ENCODE measurements around the gene MMP25.

MMP25 gene

DNA sequence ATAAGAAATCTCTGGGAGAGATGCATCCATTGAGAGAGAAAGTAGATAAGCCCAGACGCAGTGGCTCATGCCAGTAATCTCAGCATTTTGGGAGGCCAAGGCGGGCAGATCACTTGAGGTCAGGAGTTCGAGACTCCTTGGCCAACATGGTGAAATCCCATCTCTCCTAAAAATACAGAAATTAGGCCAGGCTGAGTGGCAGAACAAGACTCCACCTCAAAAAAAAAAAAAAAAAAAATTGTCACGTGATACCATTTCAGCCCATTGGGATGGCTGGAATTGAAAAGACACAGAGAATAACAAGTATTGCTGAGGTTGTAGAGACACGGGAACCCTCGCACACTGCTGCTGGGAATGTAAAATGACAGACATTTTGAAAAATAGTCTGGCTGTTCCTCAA lies 16.2 kb downstream of the MMP25 start:
- TF ChIP-seq FOXP2 (optimal IDR thresholded peaks at IDR 0.05; ENCODE audit: borderline replicate concordance, extremely low read depth, extremely low read length, insufficient read depth), result no peak
- no peak for TF ChIP-seq POLR2AphosphoS5 (IDR thresholded peaks at IDR 0.05; ENCODE audit: low read depth, low read length)
- no peak for TF ChIP-seq TAF1 (IDR thresholded peaks at IDR 0.05; ENCODE audit: borderline replicate concordance, insufficient read depth, low read length)
- TF ChIP-seq, protein P1, sequence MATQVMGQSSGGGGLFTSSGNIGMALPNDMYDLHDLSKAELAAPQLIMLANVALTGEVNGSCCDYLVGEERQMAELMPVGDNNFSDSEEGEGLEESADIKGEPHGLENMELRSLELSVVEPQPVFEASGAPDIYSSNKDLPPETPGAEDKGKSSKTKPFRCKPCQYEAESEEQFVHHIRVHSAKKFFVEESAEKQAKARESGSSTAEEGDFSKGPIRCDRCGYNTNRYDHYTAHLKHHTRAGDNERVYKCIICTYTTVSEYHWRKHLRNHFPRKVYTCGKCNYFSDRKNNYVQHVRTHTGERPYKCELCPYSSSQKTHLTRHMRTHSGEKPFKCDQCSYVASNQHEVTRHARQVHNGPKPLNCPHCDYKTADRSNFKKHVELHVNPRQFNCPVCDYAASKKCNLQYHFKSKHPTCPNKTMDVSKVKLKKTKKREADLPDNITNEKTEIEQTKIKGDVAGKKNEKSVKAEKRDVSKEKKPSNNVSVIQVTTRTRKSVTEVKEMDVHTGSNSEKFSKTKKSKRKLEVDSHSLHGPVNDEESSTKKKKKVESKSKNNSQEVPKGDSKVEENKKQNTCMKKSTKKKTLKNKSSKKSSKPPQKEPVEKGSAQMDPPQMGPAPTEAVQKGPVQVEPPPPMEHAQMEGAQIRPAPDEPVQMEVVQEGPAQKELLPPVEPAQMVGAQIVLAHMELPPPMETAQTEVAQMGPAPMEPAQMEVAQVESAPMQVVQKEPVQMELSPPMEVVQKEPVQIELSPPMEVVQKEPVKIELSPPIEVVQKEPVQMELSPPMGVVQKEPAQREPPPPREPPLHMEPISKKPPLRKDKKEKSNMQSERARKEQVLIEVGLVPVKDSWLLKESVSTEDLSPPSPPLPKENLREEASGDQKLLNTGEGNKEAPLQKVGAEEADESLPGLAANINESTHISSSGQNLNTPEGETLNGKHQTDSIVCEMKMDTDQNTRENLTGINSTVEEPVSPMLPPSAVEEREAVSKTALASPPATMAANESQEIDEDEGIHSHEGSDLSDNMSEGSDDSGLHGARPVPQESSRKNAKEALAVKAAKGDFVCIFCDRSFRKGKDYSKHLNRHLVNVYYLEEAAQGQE (IDR thresholded peaks at IDR 0.05; ENCODE audit: insufficient read depth in 1 of 2, low read depth in 2 of 2, low read length in 2 of 2), result no peak
- no peak for TF ChIP-seq SIN3A (IDR thresholded peaks at IDR 0.05; ENCODE audit: borderline replicate concordance, insufficient read depth, low read length)

DNA sequence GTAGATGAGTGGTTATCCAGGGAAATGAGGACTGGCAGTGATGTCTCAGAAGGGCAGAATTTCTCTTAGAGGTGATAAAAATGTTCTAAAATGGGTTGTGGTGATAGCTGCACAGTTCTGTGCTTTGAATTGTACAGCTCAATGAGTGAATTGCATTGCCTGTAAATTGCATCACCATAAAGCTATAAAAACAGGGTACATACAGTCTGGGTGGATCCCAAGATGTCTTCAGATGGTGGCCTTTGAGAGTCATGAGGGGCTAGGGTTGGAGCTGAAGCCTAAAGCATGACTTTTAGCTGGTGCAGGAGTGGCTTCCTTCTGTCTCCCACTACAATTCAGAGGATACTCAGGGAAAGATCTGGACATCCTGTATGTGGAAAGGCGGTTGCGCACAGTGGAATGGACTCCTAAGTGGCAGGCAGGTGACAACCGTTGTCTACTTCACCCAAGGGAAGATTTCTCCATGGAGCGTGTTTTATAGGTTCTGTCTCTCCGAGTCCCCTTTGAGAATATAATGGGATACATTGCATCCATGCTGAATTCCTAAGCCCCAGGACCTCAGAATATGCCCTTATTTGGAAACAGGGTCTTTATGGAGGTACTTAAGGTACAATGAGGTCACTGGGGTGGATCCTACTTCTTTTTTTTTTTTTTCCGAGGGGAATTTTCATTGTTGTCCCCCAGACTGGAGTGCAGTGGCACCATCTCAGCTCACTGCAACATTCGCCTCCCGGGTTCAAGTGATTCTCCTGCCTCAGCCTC lies 17.4 kb downstream of the MMP25 start:
- TF ChIP-seq, protein P1 (IDR thresholded peaks at IDR 0.05; ENCODE audit: insufficient read depth in 1 of 2, low read depth in 2 of 2, low read length in 2 of 2), result no peak
- TF ChIP-seq TAF1 (IDR thresholded peaks at IDR 0.05; ENCODE audit: borderline replicate concordance, insufficient read depth, low read length), result no peak
- TF ChIP-seq SIN3A (IDR thresholded peaks at IDR 0.05; ENCODE audit: borderline replicate concordance, insufficient read depth, low read length), result no peak
- TF ChIP-seq FOXP2 (optimal IDR thresholded peaks at IDR 0.05; ENCODE audit: borderline replicate concordance, extremely low read depth, extremely low read length, insufficient read depth), result no peak
- no peak for TF ChIP-seq POLR2AphosphoS5 (IDR thresholded peaks at IDR 0.05; ENCODE audit: low read depth, low read length)

DNA sequence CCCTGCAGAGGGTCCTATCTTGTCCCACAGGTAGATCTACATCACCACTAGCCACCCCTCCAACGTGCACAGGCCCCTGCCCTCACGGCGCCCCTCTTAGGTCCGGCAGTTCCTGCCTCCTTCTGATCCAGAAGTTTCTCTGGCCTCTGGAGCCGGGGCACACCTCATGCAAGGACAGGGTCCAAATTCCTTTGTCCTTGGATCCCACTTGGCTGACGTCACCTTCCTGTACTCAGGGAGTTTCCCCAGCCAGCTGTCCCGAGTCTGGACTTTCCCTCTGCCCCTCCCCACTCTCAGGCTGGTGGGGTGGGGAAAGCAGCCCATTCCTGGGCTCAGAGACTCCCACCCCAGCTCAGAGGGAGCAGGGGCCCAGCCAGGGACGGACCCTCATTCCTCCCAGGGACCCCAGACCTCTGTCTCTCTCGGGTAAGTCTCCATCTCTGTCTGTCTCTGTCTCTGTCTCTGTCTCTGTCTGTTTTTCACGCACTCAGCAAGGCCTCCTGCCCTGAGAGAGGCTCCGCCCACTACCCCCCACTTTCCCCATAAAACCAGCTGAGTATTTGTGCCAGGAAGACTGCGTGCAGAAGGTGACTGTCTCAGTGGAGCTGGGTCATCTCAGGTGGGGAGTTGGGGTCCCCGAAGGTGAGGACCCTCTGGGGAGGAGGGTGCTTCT lies 18.8 kb downstream of the MMP25 start, which contains the start of gene IL32:
IL32 (plus strand) TSS at position 572 of the 673 bp plus-strand sequence. CDS start 172 bp downstream, outside the sequence.
- TF ChIP-seq, protein P1 (IDR thresholded peaks at IDR 0.05; ENCODE audit: insufficient read depth in 1 of 2, low read depth in 2 of 2, low read length in 2 of 2), result no peak
- no peak for TF ChIP-seq SIN3A (IDR thresholded peaks at IDR 0.05; ENCODE audit: borderline replicate concordance, insufficient read depth, low read length)
- TF ChIP-seq FOXP2 (optimal IDR thresholded peaks at IDR 0.05; ENCODE audit: borderline replicate concordance, extremely low read depth, extremely low read length, insufficient read depth), result no peak
- TF ChIP-seq TAF1 (IDR thresholded peaks at IDR 0.05; ENCODE audit: borderline replicate concordance, insufficient read depth, low read length), result no peak
- no peak for TF ChIP-seq POLR2AphosphoS5 (IDR thresholded peaks at IDR 0.05; ENCODE audit: low read depth, low read length)

DNA sequence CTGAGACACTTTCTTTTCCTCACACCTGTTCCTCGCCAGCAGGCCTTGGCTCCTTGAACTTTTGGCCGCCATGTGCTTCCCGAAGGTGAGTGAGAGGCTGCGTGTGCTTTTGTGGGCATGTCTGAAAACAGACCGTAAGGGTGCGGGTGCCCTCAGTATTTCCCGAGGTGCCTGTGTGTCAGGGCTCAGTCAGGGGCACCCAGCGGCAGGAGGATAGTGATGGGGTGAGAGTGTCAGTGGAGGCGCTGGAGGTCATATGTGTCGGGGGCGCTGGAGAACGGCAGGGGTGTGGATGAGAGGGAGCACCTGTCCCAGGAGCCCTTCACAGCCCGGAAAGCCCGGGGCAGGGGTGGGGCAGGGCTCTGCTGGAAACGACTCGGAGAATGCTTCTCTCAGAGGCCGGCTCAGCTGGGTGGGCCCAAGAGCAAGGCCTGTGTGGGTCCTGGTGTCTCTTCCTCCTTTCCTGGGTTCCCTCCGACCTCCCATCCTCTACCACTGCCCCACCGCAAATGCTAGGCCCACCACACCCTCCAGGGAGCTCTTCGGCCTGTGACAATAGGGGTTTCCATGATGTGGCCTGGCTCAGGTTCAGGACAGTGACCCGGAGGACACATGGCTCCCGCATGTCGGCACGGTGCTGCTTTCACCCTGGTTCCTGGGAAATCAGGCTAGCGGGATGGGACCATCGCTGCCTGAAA lies 19.5 kb downstream of the MMP25 start:
- TF ChIP-seq TAF1 (IDR thresholded peaks at IDR 0.05; ENCODE audit: borderline replicate concordance, insufficient read depth, low read length) (no peak), SIN3A (IDR thresholded peaks at IDR 0.05; ENCODE audit: borderline replicate concordance, insufficient read depth, low read length) (no peak), POLR2AphosphoS5 (IDR thresholded peaks at IDR 0.05; ENCODE audit: low read depth, low read length) (no peak), FOXP2 (optimal IDR thresholded peaks at IDR 0.05; ENCODE audit: borderline replicate concordance, extremely low read depth, extremely low read length, insufficient read depth) (no peak)
- TF ChIP-seq, protein P1 (IDR thresholded peaks at IDR 0.05; ENCODE audit: insufficient read depth in 1 of 2, low read depth in 2 of 2, low read length in 2 of 2), result no peak
